Urinary bladder (tissue), 4 donors: ENCODE measurements around the gene POC1A. TPM values are rescaled to one million over a fixed set of nuclear protein-coding genes. Genes with fewer than 3 reads are reported as not detected.
"Not testable (repeated sequence)": the region's sequence is repeated elsewhere in the genome, so short reads cannot be mapped to it uniquely, and the experiment has no call there.

Experiments
- DNase-seq: peaks from one replicate; pipeline ENCODE4 v3.0.0-alpha.2; 2015; ENCODE audit errors: extremely low spot score
- H3K27ac ChIP-seq: one replicate; pipeline ENCODE4 v1.5.1; 2013; ENCODE audit warnings: low read depth, mild to moderate bottlenecking, moderate library complexity
- H3K36me3 ChIP-seq: one replicate; pipeline ENCODE4 v1.6.1; 2013; ENCODE audit warnings: mild to moderate bottlenecking, moderate library complexity; ENCODE audit not compliant: insufficient read depth
- H3K4me1 ChIP-seq: one replicate; pipeline ENCODE4 v1.6.1; 2013; ENCODE audit warnings: mild to moderate bottlenecking, moderate library complexity; ENCODE audit not compliant: insufficient read depth
- H3K4me3 ChIP-seq: one replicate; pipeline ENCODE4 v1.5.1; 2013; ENCODE audit warnings: low read depth, low read length
- WGBS: extraction: QIAGEN DNeasy Blood & Tissue Kit; methylation state at CpG from one replicate; pipeline ENCODE4 v1.1.7; 2013; 5-methylcytosine and 5-hydroxymethylcytosine counted together
- polyA plus RNA-seq: library from polyadenylated mRNA; stranded (reverse); fragments of 200-250 nt; gene quantifications from one replicate; pipeline ENCODE4 v1.2.3, GENCODE V29; 2013
- total RNA-seq: library from RNA; depleted of rRNA; stranded (reverse); fragments of >200 nt; gene quantifications from one replicate; pipeline ENCODE4 v1.2.3, GENCODE V29; 2014
- donor health status: healthy with polysubstance abuse.
- donor health status: healthy.

The POC1A gene
- total and polyA plus RNA-seq, 2 donors = 2.5 to 4.2 TPM

DNA sequence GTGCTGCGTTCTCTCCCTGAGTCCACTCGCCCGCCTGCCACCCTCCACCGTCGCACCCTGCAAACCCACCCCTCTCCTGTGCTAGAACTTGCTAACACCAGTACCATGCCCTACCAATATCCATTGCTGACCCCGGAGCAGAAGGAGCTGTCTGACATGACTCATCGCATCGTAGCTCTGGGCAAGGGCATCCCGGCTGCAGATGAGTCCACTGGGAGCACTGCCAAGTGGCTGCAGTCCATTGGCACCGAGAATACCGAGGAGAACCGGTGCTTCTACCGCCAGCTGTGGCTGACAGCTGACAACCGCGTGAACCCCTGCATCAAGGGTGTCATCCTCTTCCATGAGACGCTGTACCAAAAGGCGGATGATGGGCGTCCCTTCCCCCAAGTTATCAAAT lies 38.8 kb upstream of the POC1A start:
- Histone ChIP-seq H3K36me3 (no peaks in the 10 kb centered on the region), H3K4me1 (peaks cover 3% of the 10 kb centered on the region), H3K4me3 (no peak overlapping the region), H3K27ac (no peak overlapping the region)
- WGBS = 66% methylated on average over 18 of the region's 18 CpGs
- no peak for DNase-seq

DNA sequence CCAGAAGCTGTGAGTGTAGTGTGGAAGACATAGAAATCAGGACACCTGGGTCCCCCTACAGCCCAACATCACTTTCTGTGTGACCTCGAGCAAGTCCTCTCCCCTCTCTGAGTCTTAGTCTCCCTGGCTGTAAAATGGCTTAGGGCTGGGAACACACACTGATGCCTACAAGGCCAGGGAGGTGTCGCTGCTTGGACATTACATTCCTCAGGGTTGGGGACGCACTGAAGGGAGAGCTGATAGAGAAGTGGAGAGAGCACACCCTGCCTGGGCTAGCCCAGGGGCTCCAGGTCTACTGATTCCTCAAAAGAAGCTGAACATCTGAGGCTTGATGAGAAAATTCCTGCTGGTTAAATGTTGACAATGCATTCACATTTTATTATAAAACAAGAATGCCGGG lies 37.4 kb upstream of the POC1A start:
- Histone ChIP-seq H3K4me3 (no peak overlapping the region), H3K27ac (no peak overlapping the region), H3K36me3 (no peaks in the 10 kb centered on the region), H3K4me1 (no peaks in the 10 kb centered on the region)
- no peak for DNase-seq
- WGBS = 81% methylated on average over 4 of the region's 4 CpGs

DNA sequence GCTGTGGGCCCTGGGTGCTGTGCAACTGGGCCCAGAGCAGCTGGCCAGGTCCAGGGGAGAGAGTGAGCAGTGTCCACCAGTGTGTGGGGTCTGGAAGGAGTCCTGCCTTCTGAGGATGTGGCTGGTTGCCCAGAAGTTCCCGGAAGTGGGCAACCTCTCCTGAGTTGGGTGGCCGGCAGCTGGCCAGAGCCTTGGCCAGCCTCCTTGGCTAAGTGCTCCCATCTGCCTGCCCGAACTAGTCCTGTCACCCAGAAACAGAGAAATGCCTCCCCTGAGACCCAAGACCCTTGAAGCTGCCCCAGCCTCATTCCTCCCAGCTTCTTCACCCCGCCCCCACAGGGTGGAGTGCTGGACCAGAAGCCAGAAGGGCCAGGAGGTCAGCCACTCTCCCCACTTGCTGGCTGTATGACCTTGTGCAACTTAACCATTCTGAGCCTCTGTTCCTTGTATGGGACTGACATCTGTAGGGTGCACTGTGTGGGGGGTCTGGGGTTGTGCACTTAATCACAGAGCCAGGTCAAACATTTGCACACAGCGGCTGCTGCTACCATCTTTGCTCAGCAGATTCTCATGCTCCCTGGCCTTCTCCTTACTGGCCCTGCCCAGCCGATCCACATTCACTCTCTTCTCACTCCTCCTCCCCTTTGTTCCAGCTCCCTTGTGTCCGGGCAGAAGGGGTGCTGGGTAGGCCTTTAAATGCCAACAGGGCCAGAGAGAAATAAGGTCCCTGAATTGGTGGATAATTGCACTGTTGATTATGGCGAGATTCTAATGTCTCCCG lies 36.3 kb upstream of the POC1A start:
- H3K36me3 ChIP-seq = no peaks in the 10 kb centered on the region
- 44% methylated on average over 9 of the region's 9 CpGs for WGBS
- H3K4me3 ChIP-seq = no peak overlapping the region
- no peaks in the 10 kb centered on the region for H3K4me1 ChIP-seq
- H3K27ac ChIP-seq = peak overlapping the region; percentile 25
- DNase-seq = no peak

DNA sequence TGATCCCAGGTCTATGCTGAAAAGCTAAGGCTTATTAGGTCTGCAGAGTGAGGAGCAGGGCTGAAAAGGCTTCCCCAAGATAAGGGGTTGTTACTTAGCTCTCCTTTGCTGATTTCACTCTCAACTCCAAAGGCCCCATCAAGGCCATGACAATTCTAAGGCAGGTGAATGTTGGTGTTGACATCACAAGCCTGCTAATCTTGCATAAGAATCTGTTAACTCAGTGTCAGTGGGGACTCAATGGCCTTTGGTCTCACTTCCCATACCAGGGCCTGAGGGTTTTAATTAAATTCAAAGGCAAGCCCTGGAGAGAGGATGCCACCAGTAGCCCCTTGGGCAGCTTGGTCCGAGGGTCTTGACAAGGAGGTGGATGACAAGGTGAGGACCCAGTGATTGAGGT lies 34.3 kb upstream of the POC1A start:
- Histone ChIP-seq H3K27ac (no peak overlapping the region), H3K4me1 (no peaks in the 10 kb centered on the region), H3K4me3 (no peak overlapping the region), H3K36me3 (no peaks in the 10 kb centered on the region)
- no peak for DNase-seq
- 75% methylated on average over 1 of the region's 1 CpG for WGBS

- no peaks in the 10 kb centered on the region for H3K36me3 ChIP-seq
- H3K4me1 ChIP-seq = no peaks in the 10 kb centered on the region
Measured at GRCh38 chr3:52186729-52187128, 32.5 kb upstream of the POC1A start.

GRCh38 chr3:52185837-52186236 lies 31.6 kb upstream of the POC1A start:
- H3K36me3 ChIP-seq = no peaks in the 10 kb centered on the region

More at GRCh38 chr3:52186729-52187128, 32.5 kb upstream of the POC1A start:
- Histone ChIP-seq H3K27ac (no peak overlapping the region), H3K4me3 (no peak overlapping the region)
- WGBS = 96% methylated on average over 9 of the region's 9 CpGs
- no peak for DNase-seq

GRCh38 chr3:52185311-52185710 lies 31.1 kb upstream of the POC1A start:
- no peaks in the 10 kb centered on the region for H3K36me3 ChIP-seq
- no peak overlapping the region for H3K27ac ChIP-seq
- DNase-seq = no peak
- H3K4me3 ChIP-seq = no peak overlapping the region
- 94% methylated on average over 6 of the region's 6 CpGs for WGBS
- H3K4me1 ChIP-seq = no peaks in the 10 kb centered on the region

More at GRCh38 chr3:52185837-52186236, 31.6 kb upstream of the POC1A start:
- no peak for DNase-seq
- H3K4me1 ChIP-seq = no peaks in the 10 kb centered on the region
- H3K4me3 ChIP-seq = no peak overlapping the region
- 89% methylated on average over 3 of the region's 3 CpGs for WGBS
- H3K27ac ChIP-seq = no peak overlapping the region

DNA sequence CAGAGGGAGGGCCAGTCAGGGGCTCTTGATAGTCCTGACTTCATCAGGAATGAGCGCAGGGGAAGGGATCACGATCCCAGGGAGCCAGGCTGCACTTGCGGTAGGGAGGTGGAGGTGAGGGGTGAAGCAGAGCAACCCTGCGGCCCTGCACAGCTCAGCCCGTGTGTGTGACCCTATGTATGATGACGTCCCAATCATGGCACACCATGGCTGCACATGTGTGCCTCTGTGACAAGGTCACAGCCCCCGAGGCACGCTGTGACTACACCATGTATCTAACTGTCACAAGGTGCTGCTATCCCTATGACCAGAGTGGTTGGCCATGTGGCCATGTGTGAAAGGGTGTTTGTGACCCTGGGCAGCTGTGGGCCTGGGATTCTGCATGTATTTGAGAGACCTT lies 30.5 kb upstream of the POC1A start:
- no peaks in the 10 kb centered on the region for H3K36me3 ChIP-seq
- no peak for DNase-seq
- no peak overlapping the region for H3K27ac ChIP-seq
- no peak overlapping the region for H3K4me3 ChIP-seq
- 91% methylated on average over 8 of the region's 8 CpGs for WGBS
- H3K4me1 ChIP-seq = no peaks in the 10 kb centered on the region

DNA sequence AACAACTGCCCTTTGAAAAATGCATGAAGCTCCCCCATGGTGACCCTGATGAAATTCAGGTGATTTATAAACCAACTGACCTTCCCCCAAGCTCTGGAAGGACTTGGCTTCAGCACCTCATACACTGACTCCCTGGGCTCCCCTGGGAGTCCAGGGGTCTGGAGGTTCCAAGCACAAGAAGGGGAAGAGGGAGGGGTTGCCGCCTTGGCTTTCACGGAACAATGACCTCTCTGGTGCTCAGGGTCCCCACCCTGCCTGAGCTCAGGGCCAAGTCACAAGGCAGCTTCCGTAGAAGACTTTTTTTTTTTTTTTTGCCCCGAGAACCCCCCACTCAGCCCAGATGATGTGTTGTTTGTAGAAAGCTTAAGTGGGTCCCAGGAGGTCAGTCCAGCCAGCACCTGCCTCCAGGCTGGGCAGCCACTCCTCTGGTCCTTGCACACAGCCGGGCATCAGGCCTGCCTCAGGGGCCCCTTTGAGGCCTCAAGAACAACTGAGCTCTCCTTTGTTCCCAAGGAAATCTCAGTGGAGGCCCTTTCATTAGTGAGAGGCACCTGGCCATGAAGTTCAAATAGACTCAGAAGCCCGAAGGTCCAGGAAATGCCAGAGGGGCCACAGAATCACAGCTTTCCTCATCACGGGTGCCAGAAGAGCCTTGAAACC lies 29.7 kb upstream of the POC1A start:
- Histone ChIP-seq H3K4me3 (no peak overlapping the region), H3K36me3 (no peaks in the 10 kb centered on the region), H3K27ac (no peak overlapping the region), H3K4me1 (no peaks in the 10 kb centered on the region)
- 85% methylated on average over 7 of the region's 7 CpGs for WGBS
- no peak for DNase-seq

DNA sequence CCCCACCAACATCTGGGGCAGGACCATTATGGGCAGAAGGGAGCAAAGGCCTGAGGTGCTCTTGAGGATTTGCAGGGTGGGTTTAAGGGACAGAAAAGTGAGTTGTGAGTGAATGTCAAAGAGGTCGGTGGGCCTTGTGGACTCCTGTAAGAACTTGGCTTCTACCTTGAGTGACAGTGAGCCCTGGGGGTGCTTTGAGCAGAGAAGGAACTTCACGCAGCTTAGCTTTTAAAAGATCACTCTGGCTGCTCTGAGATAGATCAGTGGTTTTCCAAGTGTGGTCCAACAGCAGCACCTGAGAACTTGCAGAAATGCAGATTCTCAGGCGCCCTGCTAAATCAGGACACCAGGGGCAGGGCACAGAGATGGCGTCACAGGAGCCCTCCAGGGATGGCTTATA lies 28.5 kb upstream of the POC1A start:
- 88% methylated on average over 4 of the region's 4 CpGs for WGBS
- Histone ChIP-seq H3K27ac (no peak overlapping the region), H3K4me1 (no peaks in the 10 kb centered on the region), H3K4me3 (no peak overlapping the region), H3K36me3 (no peaks in the 10 kb centered on the region)
- DNase-seq = no peak

- WGBS = 86% methylated on average over 5 of the region's 5 CpGs
- DNase-seq = no peak
- Histone ChIP-seq H3K27ac (no peak overlapping the region), H3K4me1 (no peaks in the 10 kb centered on the region), H3K4me3 (no peak overlapping the region), H3K36me3 (no peaks in the 10 kb centered on the region)
Measured at GRCh38 chr3:52182196-52182595, 28.0 kb upstream of the POC1A start.

- WGBS = 59% methylated on average over 4 of the region's 4 CpGs
- no peak overlapping the region for H3K4me3 ChIP-seq
- no peak overlapping the region for H3K27ac ChIP-seq
- DNase-seq = no peak
- H3K36me3 ChIP-seq = no peaks in the 10 kb centered on the region
- H3K4me1 ChIP-seq = no peaks in the 10 kb centered on the region
Measured at GRCh38 chr3:52181543-52181942, 27.3 kb upstream of the POC1A start.

- no peak overlapping the region for H3K27ac ChIP-seq
- WGBS = 100% methylated on average over 1 of the region's 1 CpG
Measured at GRCh38 chr3:52178537-52178936, 24.3 kb upstream of the POC1A start.

GRCh38 chr3:52178126-52178525 lies 23.9 kb upstream of the POC1A start:
- DNase-seq, H3K4me3 ChIP-seq, H3K27ac ChIP-seq, H3K36me3 ChIP-seq, H3K4me1 ChIP-seq: not testable (repeated sequence)
- WGBS = 92% methylated on average over 4 of the region's 4 CpGs

More at GRCh38 chr3:52178537-52178936, 24.3 kb upstream of the POC1A start:
- no peak for DNase-seq
- Histone ChIP-seq H3K4me1 (no peaks in the 10 kb centered on the region), H3K4me3 (no peak overlapping the region), H3K36me3 (no peaks in the 10 kb centered on the region)
